K562 (cell line): Measurements from ENCODE around the gene TIFAB. TPM values are rescaled to one million over a fixed set of nuclear protein-coding genes. Genes with fewer than 3 reads are reported as not detected.

Experiments used
- ATAC-seq: fragments of 200-7000 bp; cut with Tn5 transposase; 3 replicates; pipeline ENCODE4 v1.9.1; 2020; ENCODE audit warnings: moderate library complexity
- BruUV-seq: library from RNA; stranded (reverse); fragments of 400-500 nt; replicated peaks from 2 replicates; lab custom pipeline; 2021; lab: Mats Ljungman, UMichigan
- CTCF ChIA-PET: fragments of 300-600 bp; formaldehyde crosslinking; extraction: SDS; loops from one replicate; lab custom pipeline; 2021; ENCODE audit warnings: low intra/inter-chr PET ratio; lab: Yijun Ruan, JAX
- POLR2A ChIA-PET: fragments of 300-600, 350-650 bp; sonication (Branson Sonifier 250); formaldehyde crosslinking; extraction: SDS; loops from one replicate; lab custom pipeline; 2021; ENCODE audit warnings: antibody characterized with exemption, inconsistent platforms; lab: Yijun Ruan, JAX
- DNase-seq, 4 experiments: peaks; one replicate each; pipeline versions ENCODE4 v3.0.0 to v3.0.0-alpha.2; 2011 to 2018; ENCODE audit warnings: low spot score in 3 of 4, mixed read lengths in 3 of 4; ENCODE audit errors: extremely low read depth in 1 of 4
- FAIRE-seq: peaks from 2 replicates; lab custom pipeline; 2011; peaks lifted over from hg19 to GRCh38; lab: Jason Lieb, UNC
- H2AFZ ChIP-seq: 2 replicates; pipeline ENCODE4 v1.6.0; 2011; ENCODE audit warnings: low read depth, low read length, control low read depth, inconsistent platforms
- H3K27ac ChIP-seq: fragments of 200-600 bp; 3 replicates; pipeline ENCODE4 v1.8.0; 2011; ENCODE audit warnings: low read depth, mild to moderate bottlenecking, control low read depth, inconsistent platforms, low read length, moderate library complexity, mixed read lengths; ENCODE audit errors: extremely low read depth
- H3K27me3 ChIP-seq, 2 experiments: fragments of 300-600 bp in 1 of 2; 2 replicates in 1 of 2; 3 replicates in 1 of 2; pipeline versions ENCODE4 v1.6.0 to v1.8.0; 2011; ENCODE audit warnings: inconsistent platforms in 2 of 2, low read length in 2 of 2, mild to moderate bottlenecking in 1 of 2, mixed read lengths in 1 of 2, moderate library complexity in 1 of 2; ENCODE audit not compliant: control insufficient read depth in 2 of 2, insufficient read depth in 2 of 2
- H3K36me3 ChIP-seq: fragments of 300-600 bp; 3 replicates; pipeline ENCODE4 v1.8.0; 2011; ENCODE audit warnings: mild to moderate bottlenecking, low read length, inconsistent platforms; ENCODE audit not compliant: control insufficient read depth, insufficient read depth
- H3K4me1 ChIP-seq, 2 experiments: fragments of 200-600 bp in 1 of 2; replicated peaks in 1 of 2; 2 replicates in 1 of 2; 3 replicates in 1 of 2; pipeline versions ENCODE4 v1.5.1 to v1.8.0; 2011; ENCODE audit warnings: inconsistent platforms in 2 of 2, low read length in 2 of 2, mild to moderate bottlenecking in 1 of 2, mixed read lengths in 1 of 2, moderate library complexity in 1 of 2; ENCODE audit not compliant: control insufficient read depth in 2 of 2, insufficient read depth in 2 of 2
- H3K4me2 ChIP-seq: 2 replicates; pipeline ENCODE4 v1.6.1; 2011; ENCODE audit warnings: low read length, control low read depth, inconsistent platforms, mixed read lengths; ENCODE audit not compliant: insufficient read depth
- H3K4me3 ChIP-seq: fragments of 200-600 bp; sonication (generic), shearing (Covaris generic); 2 replicates; pipeline ENCODE4 v1.5.1; 2016; ENCODE audit warnings: control low read depth, inconsistent platforms
- H3K79me2 ChIP-seq: fragments of 200-600 bp; 3 replicates; pipeline ENCODE4 v1.8.0; 2011; ENCODE audit warnings: low read length, inconsistent platforms; ENCODE audit not compliant: control insufficient read depth, insufficient read depth
- H3K9ac ChIP-seq, 2 experiments: 2 replicates each; pipeline versions ENCODE4 v1.6.0 to v1.6.1; 2011; ENCODE audit warnings: low read depth in 2 of 2, low read length in 2 of 2, control low read depth in 1 of 2, inconsistent platforms in 1 of 2, mild to moderate bottlenecking in 1 of 2, mixed read lengths in 1 of 2; ENCODE audit not compliant: insufficient read depth in 1 of 2
- H3K9me1 ChIP-seq: one replicate; pipeline ENCODE4 v1.6.0; 2011; ENCODE audit warnings: inconsistent platforms, mild to moderate bottlenecking, low read length, moderate library complexity; ENCODE audit not compliant: control insufficient read depth, insufficient read depth
- H3K9me3 ChIP-seq: replicated peaks from 2 replicates; pipeline ENCODE4 v1.5.1; 2011; ENCODE audit warnings: low read depth, low read length, inconsistent platforms; ENCODE audit not compliant: control insufficient read depth, insufficient read depth
- H4K20me1 ChIP-seq: replicated peaks from 2 replicates; pipeline ENCODE4 v1.6.1; 2011; ENCODE audit warnings: low read length, inconsistent platforms, mixed read lengths; ENCODE audit not compliant: control insufficient read depth, insufficient read depth
- CAMTA2 ChIP-seq: fragments of 250-450 bp; sonication (Bioruptor Pico); conservative IDR thresholded peaks from 2 replicates; pipeline ENCODE4 v1.5.1; 2022
- MTF1 ChIP-seq: fragments of 250-450 bp; sonication (Bioruptor Pico); IDR thresholded peaks from 2 replicates; pipeline ENCODE4 v1.9.0; 2021; ENCODE audit warnings: moderate library complexity, mild to moderate bottlenecking, inconsistent platforms, borderline replicate concordance
- NELFE ChIP-seq: IDR thresholded peaks from 2 replicates; pipeline ENCODE4 v1.6.1; 2011; ENCODE audit warnings: mild to moderate bottlenecking; ENCODE audit not compliant: insufficient read depth, insufficient read length
- TCFL5 ChIP-seq: fragments of 250-450 bp; sonication (Bioruptor Pico); conservative IDR thresholded peaks from 2 replicates; pipeline ENCODE4 v1.6.1; 2021; ENCODE audit warnings: mild to moderate bottlenecking, moderate library complexity, matching md5 sums
- THRAP3 ChIP-seq: fragments of 450-650 bp; IDR thresholded peaks from 2 replicates; pipeline ENCODE4 v1.6.1; 2016; ENCODE audit warnings: mild to moderate bottlenecking, inconsistent platforms, borderline replicate concordance
- WGBS: fragments of 100-300 bp; shearing (Covaris generic); methylation state at CpG from one replicate; pipeline ENCODE4 v1.1.6; 2016; ENCODE audit warnings: low coverage, mixed read lengths; ENCODE audit not compliant: insufficient coverage; ENCODE audit errors: missing lambda C conversion rate; 5-methylcytosine and 5-hydroxymethylcytosine counted together
- in situ Hi-C: fragments of 300-500 bp; cut with MboI; formaldehyde crosslinking; loops from 4 replicates; pipeline ENCODE4 v1.15.0; 2018; ENCODE audit warnings: inconsistent platforms, mixed read lengths
- intact Hi-C: fragments of 100-400 bp; cut with micrococcal nuclease; formaldehyde crosslinking; loops from 2 replicates; pipeline ENCODE4 v1.14.2; 2022
- polyA plus RNA-seq, 8 experiments: library from polyadenylated mRNA; depleted of rRNA in 4 of 8; stranded (reverse) in 5 of 8; unstranded in 3 of 8; fragments of >200 nt; fragmentation: Nextera tagmentation in 2 of 8; fragmentation: Illumina TruSeq in 1 of 8; extraction: Ambion mirVana in 2 of 8; extraction: Trizol in 1 of 8; gene quantifications; 2 replicates each; pipeline versions ENCODE4 v1.2.1 to v1.2.3, GENCODE V29; 2011 to 2014; ENCODE audit warnings: inconsistent platforms in 1 of 8, missing spikeins in 1 of 8
- total RNA-seq, 7 experiments: library from RNA; depleted of rRNA in 6 of 7; stranded (reverse); fragments of >200 nt in 6 of 7; fragmentation: Illumina TruSeq in 2 of 7; extraction: Trizol in 2 of 7; gene quantifications; 2 replicates each; pipeline versions ENCODE4 v1.2.1 to v1.2.3, GENCODE V29; 2011 to 2021; ENCODE audit warnings: low replicate concordance in 1 of 7
- TF ChIP-seq, protein P1 (sequence below), 3 experiments: fragments of 200-800 bp in 1 of 3; fragments of 250-450 bp in 1 of 3; fragments of 450-650 bp in 1 of 3; sonication (Bioruptor Pico) in 1 of 3; sonication (Bioruptor generic) in 1 of 3; formaldehyde crosslinking in 1 of 3; IDR thresholded peaks; 2 replicates each; pipeline versions ENCODE4 v1.6.1 to v1.8.0; 2016 to 2022; ENCODE audit warnings: mild to moderate bottlenecking in 2 of 3, missing genetic modification characterization in 2 of 3, missing compliant biosample characterization in 1 of 3, moderate library complexity in 1 of 3
- TF ChIP-seq, protein P2 (sequence below): fragments of 450-650 bp; formaldehyde crosslinking; IDR thresholded peaks from 2 replicates; pipeline ENCODE4 v1.4.0; 2022; ENCODE audit warnings: missing genetic modification characterization

Gene TIFAB
- total and polyA plus RNA-seq, 9 of the 15 experiments (the other 6 are each of a cell fraction or from before 2014, with no cell fraction given), result not detected

DNA sequence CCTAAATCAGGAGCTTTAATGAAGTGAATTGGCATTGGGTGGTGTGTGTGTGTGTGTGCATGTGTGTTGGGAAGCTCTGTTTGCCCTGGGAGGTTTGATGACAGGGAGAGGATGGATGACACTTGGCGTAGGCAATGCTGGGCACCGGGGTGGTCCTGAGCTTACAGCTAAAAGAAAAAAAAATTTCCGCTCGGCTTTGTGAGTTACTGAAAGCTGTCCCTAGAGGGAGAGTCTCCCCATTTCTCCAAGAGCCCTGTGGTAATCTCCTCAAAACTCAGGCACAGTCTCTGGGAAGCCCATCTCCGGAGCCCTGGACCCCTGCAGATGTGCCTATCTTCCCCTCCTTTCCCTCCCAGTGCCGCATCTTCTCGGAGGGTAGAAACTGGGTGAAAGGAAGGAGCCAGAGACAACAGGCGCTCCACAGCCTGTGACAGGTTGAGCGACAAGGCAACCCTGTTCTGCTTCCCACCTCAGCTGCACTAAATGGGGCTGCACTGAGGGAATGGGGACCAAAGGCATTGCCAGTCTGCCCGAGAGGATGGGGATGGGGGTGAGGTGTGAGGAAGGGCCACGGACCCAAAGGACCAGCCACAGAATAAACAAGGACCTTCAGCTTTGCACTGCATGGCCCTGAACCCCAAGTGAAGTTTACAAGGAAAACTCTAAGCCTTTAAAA, 35.8 kb upstream of the TIFAB start:
- POLR2A ChIA-PET, result interaction anchor here (0.7 to 1.2 kb wide), 2 partner anchors 22 to 103 kb away, joined by 3 to 6 read pairs; no protein-coding TSS in a partner anchor
- 59% methylated on average over 11 of the region's 11 CpGs for WGBS
- Histone ChIP-seq H3K79me2 (no peaks in the 10 kb centered on the region), H3K9me3 (no peaks in the 10 kb centered on the region), H3K4me2 (no peak overlapping the region), H3K27ac (no peak overlapping the region), H4K20me1 (peaks cover 10% of the 10 kb centered on the region), H2AFZ (no peak overlapping the region), H3K27me3 (peaks cover 0 to 4% of the 10 kb centered on the region in 2 experiments; a peak in 1 of 5 replicates), H3K4me3 (no peak overlapping the region), H3K9ac (peak overlapping the region in 1 of 2 experiments; percentile 62; a peak in 1 of 4 replicates), H3K36me3 (no peaks in the 10 kb centered on the region), H3K4me1 (peaks cover 8 to 34% of the 10 kb centered on the region in 2 experiments; a peak in 4 of 5 replicates), H3K9me1 (no peaks in the 10 kb centered on the region)
- no peak for DNase-seq
- no TSS peak for BruUV-seq
- no peak for ATAC-seq
- in situ Hi-C loops, result no loop called here
- TF ChIP-seq CAMTA2 (CRISPR knock-in tag) (no peak), TCFL5 (CRISPR knock-in tag) (no peak), MTF1 (no peak), THRAP3 (no peak), NELFE (no peak)
- TF ChIP-seq, protein P1, sequence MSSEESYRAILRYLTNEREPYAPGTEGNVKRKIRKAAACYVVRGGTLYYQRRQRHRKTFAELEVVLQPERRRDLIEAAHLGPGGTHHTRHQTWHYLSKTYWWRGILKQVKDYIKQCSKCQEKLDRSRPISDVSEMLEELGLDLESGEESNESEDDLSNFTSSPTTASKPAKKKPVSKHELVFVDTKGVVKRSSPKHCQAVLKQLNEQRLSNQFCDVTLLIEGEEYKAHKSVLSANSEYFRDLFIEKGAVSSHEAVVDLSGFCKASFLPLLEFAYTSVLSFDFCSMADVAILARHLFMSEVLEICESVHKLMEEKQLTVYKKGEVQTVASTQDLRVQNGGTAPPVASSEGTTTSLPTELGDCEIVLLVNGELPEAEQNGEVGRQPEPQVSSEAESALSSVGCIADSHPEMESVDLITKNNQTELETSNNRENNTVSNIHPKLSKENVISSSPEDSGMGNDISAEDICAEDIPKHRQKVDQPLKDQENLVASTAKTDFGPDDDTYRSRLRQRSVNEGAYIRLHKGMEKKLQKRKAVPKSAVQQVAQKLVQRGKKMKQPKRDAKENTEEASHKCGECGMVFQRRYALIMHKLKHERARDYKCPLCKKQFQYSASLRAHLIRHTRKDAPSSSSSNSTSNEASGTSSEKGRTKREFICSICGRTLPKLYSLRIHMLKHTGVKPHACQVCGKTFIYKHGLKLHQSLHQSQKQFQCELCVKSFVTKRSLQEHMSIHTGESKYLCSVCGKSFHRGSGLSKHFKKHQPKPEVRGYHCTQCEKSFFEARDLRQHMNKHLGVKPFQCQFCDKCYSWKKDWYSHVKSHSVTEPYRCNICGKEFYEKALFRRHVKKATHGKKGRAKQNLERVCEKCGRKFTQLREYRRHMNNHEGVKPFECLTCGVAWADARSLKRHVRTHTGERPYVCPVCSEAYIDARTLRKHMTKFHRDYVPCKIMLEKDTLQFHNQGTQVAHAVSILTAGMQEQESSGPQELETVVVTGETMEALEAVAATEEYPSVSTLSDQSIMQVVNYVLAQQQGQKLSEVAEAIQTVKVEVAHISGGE (CRISPR knock-in tag; IDR thresholded peaks at IDR 0.05), result no peak
- TF ChIP-seq, protein P2, sequence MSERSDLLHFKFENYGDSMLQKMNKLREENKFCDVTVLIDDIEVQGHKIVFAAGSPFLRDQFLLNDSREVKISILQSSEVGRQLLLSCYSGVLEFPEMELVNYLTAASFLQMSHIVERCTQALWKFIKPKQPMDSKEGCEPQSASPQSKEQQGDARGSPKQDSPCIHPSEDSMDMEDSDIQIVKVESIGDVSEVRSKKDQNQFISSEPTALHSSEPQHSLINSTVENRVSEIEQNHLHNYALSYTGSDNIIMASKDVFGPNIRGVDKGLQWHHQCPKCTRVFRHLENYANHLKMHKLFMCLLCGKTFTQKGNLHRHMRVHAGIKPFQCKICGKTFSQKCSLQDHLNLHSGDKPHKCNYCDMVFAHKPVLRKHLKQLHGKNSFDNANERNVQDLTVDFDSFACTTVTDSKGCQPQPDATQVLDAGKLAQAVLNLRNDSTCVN (CRISPR knock-in tag), result no peak
- intact Hi-C loops, result no loop called here
- no peak for FAIRE-seq
- CTCF ChIA-PET, result no interaction called here
